ENCODE data around the gene ZBTB3.
A peak's percentile ranks its signal among the peaks of the same experiment; 100 is the strongest.

ZBTB3 gene

GRCh38 chr11:62716206-62716605, 37.8 kb downstream of the ZBTB3 start:
- DNase-seq (ENCODE audit: low read depth in 2 of 2): no peak
- TF ChIP-seq CTCF (IDR thresholded peaks at IDR 0.05; ENCODE audit: low read depth, low read length): no peak
- H3K4me3 ChIP-seq (replicated peaks in 1 of 2; ENCODE audit: low read depth in 2 of 2, low read length in 2 of 2): no peak overlapping the region

DNA sequence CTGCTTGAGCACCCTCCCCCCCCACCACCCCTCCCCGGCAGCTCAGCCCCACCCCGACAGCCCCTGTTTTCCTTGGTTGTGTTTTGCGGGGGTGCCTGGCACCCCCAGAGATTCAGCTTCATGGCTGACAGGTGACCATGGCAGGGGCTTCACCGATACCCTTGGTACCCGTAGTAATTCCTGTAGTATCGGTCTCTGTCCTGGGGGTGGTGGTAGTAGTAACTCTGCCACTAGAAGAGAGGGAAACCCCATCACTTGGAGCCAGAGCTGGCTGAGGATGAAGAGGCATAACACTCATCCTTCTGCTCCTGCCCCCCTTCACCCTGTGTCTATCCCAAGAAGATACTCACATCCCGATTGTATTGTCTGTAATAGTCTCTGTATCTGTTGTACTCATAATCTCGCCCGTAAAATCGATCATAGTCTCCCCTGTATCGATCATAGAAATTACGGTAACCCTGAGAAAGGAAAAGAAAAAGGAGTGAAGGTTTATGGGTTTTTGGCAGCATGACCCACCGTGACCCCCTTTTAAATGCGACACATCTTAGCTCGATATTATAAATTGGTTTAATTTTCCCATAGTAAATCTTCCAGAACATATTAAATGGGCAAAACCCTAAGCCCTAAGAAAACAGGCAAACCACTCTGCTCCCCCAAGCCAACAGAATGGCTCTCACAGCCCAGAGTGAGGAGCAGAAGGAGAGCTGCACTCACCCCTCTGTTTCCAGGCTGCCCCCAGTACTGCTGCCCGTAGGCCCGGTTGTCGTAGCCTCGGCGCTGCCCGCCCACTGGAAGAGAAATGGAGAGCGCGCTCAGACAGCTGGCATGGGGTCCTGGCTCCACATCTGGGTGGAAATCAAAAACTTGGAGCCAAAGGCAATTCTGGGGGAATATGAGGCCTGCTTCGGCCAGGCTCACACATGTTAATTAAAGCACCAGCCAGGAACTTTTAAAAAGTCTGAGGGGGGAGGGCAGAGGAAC, 38.5 kb downstream of the ZBTB3 start:
- H3K4me3 ChIP-seq (replicated peaks in 1 of 2; ENCODE audit: low read depth in 2 of 2, low read length in 2 of 2): no peak overlapping the region
- no peak for DNase-seq (ENCODE audit: low read depth in 2 of 2)
- TF ChIP-seq CTCF (IDR thresholded peaks at IDR 0.05; ENCODE audit: low read depth, low read length): no peak

DNA sequence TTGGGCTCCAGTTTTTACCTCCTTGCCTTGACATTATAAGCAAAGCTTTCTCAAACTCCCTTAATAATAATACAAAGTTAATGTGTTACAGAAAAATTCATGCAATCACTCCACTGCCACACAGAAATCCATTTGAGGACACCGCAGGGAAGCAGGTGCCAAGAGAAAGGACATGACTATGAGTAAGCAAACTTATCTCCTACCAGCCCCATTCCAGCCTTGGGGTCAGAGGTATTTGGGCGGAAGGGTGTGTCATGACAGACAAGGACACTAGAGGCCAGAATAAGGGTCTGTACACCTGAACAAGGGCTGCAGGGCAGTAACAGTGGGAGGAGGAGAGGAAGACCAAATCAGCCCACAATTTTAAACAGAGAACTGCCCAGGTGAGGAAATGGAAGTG, 40.6 kb downstream of the ZBTB3 start:
- H3K4me3 ChIP-seq (replicated peaks in 1 of 2; ENCODE audit: low read depth in 2 of 2, low read length in 2 of 2): no peak overlapping the region
- no peak for TF ChIP-seq CTCF (IDR thresholded peaks at IDR 0.05; ENCODE audit: low read depth, low read length)
- no peak for DNase-seq (ENCODE audit: low read depth in 2 of 2)

- no peak overlapping the region for H3K4me3 ChIP-seq (replicated peaks in 1 of 2; ENCODE audit: low read depth in 2 of 2, low read length in 2 of 2)
- TF ChIP-seq CTCF (IDR thresholded peaks at IDR 0.05; ENCODE audit: low read depth, low read length): no peak
- DNase-seq (ENCODE audit: low read depth in 2 of 2): no peak
Measured at GRCh38 chr11:62712861-62713260, 41.1 kb downstream of the ZBTB3 start.

DNA sequence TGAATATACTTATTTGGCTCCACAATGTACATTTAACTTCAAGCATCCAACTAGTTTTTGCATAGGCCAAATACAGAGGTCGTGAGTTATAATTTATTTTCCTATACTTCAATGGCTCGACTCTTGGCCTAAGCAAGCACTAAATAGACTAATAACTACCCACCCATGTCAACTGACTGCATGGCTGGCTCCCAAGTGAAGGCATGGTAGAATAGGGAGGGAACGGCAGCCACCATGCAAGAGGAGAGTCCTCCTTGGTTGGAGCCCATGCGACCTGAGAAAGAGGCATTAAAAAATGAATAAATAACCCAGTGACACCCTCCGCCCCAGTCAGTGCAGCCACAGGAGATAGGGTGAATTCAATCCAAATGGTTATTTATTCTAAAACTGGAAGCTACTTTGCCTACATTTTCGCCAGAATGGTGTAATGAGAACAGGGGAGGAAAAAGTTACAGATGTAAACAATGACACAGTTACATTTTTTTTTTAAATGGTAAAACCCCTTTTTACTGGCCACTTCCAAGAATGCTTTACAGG, 41.6 kb downstream of the ZBTB3 start:
- DNase-seq (ENCODE audit: low read depth in 2 of 2): no peak
- H3K4me3 ChIP-seq (replicated peaks in 1 of 2; ENCODE audit: low read depth in 2 of 2, low read length in 2 of 2): no peak overlapping the region
- TF ChIP-seq CTCF (IDR thresholded peaks at IDR 0.05; ENCODE audit: low read depth, low read length): no peak

- DNase-seq (ENCODE audit: low read depth in 2 of 2): peak; percentile 46 to 48
- H3K4me3 ChIP-seq (replicated peaks in 1 of 2; ENCODE audit: low read depth in 2 of 2, low read length in 2 of 2): peak overlapping the region; percentile 37 to 47
- no peak for TF ChIP-seq CTCF (IDR thresholded peaks at IDR 0.05; ENCODE audit: low read depth, low read length)
Measured at GRCh38 chr11:62710001-62710345, 44.0 kb downstream of the ZBTB3 start.
